NK-92 treated with Interleukin-12 subunit alpha and Interleukin-12 subunit beta, amount 100 ng/mL, for 24 hours (cell line): ENCODE results near the gene ADAMTS12.
"Not testable (repeated sequence)": the region's sequence is repeated elsewhere in the genome, so short reads cannot be mapped to it uniquely, and the experiment has no call there.

Experiments
- DNase-seq: peaks from one replicate; lab custom pipeline; 2025; lab: John Stamatoyannopoulos, UW

ADAMTS12 gene

GRCh38 chr5:33524476-33524875, 367.3 kb downstream of the ADAMTS12 start:
- DNase-seq: no peak

- no peak for DNase-seq
These were observed 368.5 kb downstream of the ADAMTS12 start for GRCh38 chr5:33523208-33523771.

- no peak for DNase-seq
These were observed 375.4 kb downstream of the ADAMTS12 start for GRCh38 chr5:33516421-33516820.

- DNase-seq: not testable (repeated sequence)
These were observed 376.4 kb downstream of the ADAMTS12 start for GRCh38 chr5:33515366-33515765.

- DNase-seq: no peak
These were observed 378.2 kb downstream of the ADAMTS12 start for GRCh38 chr5:33513462-33514185.

GRCh38 chr5:33509036-33509435, 382.8 kb downstream of the ADAMTS12 start:
- DNase-seq: no peak

GRCh38 chr5:33507426-33507825, 384.4 kb downstream of the ADAMTS12 start:
- DNase-seq: no peak

- DNase-seq: no peak
These were observed 387.2 kb downstream of the ADAMTS12 start for GRCh38 chr5:33504570-33504969.

- DNase-seq: no peak
These were observed 389.9 kb downstream of the ADAMTS12 start for GRCh38 chr5:33501899-33502298.

- no peak for DNase-seq
These were observed 390.5 kb downstream of the ADAMTS12 start for GRCh38 chr5:33501260-33501659.

GRCh38 chr5:33494466-33494865, 397.3 kb downstream of the ADAMTS12 start:
- DNase-seq: no peak

- DNase-seq: no peak
These were observed 399.8 kb downstream of the ADAMTS12 start for GRCh38 chr5:33491941-33492340.

- no peak for DNase-seq
These were observed 401.6 kb downstream of the ADAMTS12 start for GRCh38 chr5:33490071-33490665.

GRCh38 chr5:33489481-33490067, 402.2 kb downstream of the ADAMTS12 start:
- DNase-seq: no peak

GRCh38 chr5:33488558-33489355, 403.0 kb downstream of the ADAMTS12 start:
- no peak for DNase-seq

- DNase-seq: no peak
These were observed 404.6 kb downstream of the ADAMTS12 start for GRCh38 chr5:33487236-33487635.

GRCh38 chr5:33482335-33482734, 409.5 kb downstream of the ADAMTS12 start:
- DNase-seq: no peak

GRCh38 chr5:33480876-33481275, 410.9 kb downstream of the ADAMTS12 start:
- no peak for DNase-seq

GRCh38 chr5:33479311-33479710, 412.5 kb downstream of the ADAMTS12 start:
- no peak for DNase-seq

GRCh38 chr5:33477816-33478215, 414.0 kb downstream of the ADAMTS12 start:
- no peak for DNase-seq

GRCh38 chr5:33476992-33477391, 414.8 kb downstream of the ADAMTS12 start:
- DNase-seq: no peak

- no peak for DNase-seq
These were observed 416.1 kb downstream of the ADAMTS12 start for GRCh38 chr5:33475706-33476105.
